ENCODE measurements around the gene CBX7. TPM values are rescaled to one million over a fixed set of nuclear protein-coding genes. Genes with fewer than 3 reads are reported as not detected.

Gene CBX7
- 10 to 100 TPM; 14.9 to 16.0 TPM for total RNA-seq

GRCh38 chr22:39152511-39153219, at the start of gene CBX7:
Gene CBX7 (minus strand): TSS chr22:39152680. CDS start chr22:39152444, 236 bp downstream.
- H3K27me3 Mint-ChIP-seq, result peaks cover 33% of the 10 kb centered on the region
- H3K27ac Mint-ChIP-seq, result peak within 1 kb of the TSS; percentile 79
- peak; percentile 91 for DNase-seq
- H3K36me3 Mint-ChIP-seq (ENCODE audit: low read depth), result peaks cover 6% of the 10 kb centered on the region
- no peaks in the 10 kb centered on the region for H3K9me3 Mint-ChIP-seq
- peak within 1 kb of the TSS; percentile 81 for H3K4me3 Mint-ChIP-seq
- H3K4me1 Mint-ChIP-seq, result peaks cover 30% of the 10 kb centered on the region
- ChIA-PET CTCF (interaction anchor here (1.0 to 2.5 kb wide), 6 partner anchors 9 to 376 kb away, joined by 3 to 6 read pairs (median 3); partner anchors contain the start of gene CBX6), POLR2A (interaction anchor here (1.6 kb wide), 1 partner anchor 164 kb away, joined by 3 read pairs; no protein-coding TSS in a partner anchor)

DNA sequence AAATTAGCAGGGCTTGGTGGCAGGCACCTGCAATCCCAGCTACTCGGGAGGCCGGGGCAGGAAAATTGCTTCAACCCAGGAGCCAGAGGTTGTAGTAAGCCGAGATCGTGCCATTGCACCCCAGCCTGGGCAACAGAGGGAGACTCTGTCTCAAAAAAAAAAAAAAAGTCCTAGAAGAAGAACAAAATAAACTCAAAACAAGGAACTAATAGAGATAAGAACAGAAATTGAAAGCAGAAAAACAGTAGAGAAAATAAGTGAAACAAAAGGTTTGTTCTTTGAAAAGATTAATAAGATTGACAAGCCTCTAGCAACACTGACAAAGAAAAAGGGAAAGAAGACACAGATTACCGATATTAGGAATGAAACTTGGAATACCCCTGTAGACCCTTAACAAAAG, 45.1 kb upstream of the CBX7 start:
- Mint-ChIP-seq H3K36me3 (ENCODE audit: low read depth) (no peaks in the 10 kb centered on the region), H3K27ac (no peak overlapping the region), H3K4me1 (peaks cover 6% of the 10 kb centered on the region), H3K27me3 (peaks cover 16% of the 10 kb centered on the region), H3K9me3 (peaks cover 4% of the 10 kb centered on the region), H3K4me3 (no peak overlapping the region)
- no peak for DNase-seq
- ChIA-PET CTCF (interaction anchor here (0.6 to 1.9 kb wide), 3 partner anchors 18 to 148 kb away, joined by 3 to 4 read pairs (median 3); no protein-coding TSS in a partner anchor), POLR2A (no interaction called here)

- H3K9me3 Mint-ChIP-seq, result peaks cover 4% of the 10 kb centered on the region
- no peak overlapping the region for H3K4me3 Mint-ChIP-seq
- ChIA-PET CTCF (interaction anchor here (0.6 kb wide), 1 partner anchor 689 kb away, joined by 3 read pairs; no protein-coding TSS in a partner anchor), POLR2A (no interaction called here)
- H3K36me3 Mint-ChIP-seq (ENCODE audit: low read depth), result no peaks in the 10 kb centered on the region
- peaks cover 18% of the 10 kb centered on the region for H3K27me3 Mint-ChIP-seq
- no peak overlapping the region for H3K27ac Mint-ChIP-seq
- DNase-seq, result no peak
- peaks cover 6% of the 10 kb centered on the region for H3K4me1 Mint-ChIP-seq
Observed at GRCh38 chr22:39194098-39194497, 41.6 kb upstream of the CBX7 start.

DNA sequence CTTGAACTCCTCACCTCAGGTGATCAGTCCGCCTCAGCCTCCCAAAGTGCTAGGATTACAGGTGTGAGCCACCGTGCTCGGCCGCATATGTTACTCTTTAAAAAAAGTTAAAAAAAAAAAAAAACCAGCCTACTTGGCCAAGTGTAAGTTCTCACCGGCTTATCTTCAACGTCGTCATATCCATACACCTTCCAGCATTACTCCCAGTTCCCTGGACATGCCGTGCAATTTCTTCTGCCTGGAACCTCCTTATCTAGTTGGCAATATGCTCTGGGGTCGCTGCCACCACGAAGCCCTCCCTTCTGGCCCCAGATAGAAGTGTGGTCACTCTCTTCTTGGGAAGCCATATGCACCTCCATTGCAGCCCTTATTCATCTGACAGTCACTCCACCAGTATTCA, 36.3 kb upstream of the CBX7 start:
- ChIA-PET POLR2A (no interaction called here), CTCF (no interaction called here)

GRCh38 chr22:39185601-39186012, 33.1 kb upstream of the CBX7 start:
- DNase-seq, result no peak
- Mint-ChIP-seq H3K27me3 (peaks cover 3% of the 10 kb centered on the region), H3K9me3 (peaks cover 2% of the 10 kb centered on the region), H3K36me3 (ENCODE audit: low read depth) (no peaks in the 10 kb centered on the region), H3K27ac (no peak overlapping the region), H3K4me3 (no peak overlapping the region), H3K4me1 (no peaks in the 10 kb centered on the region)
- CTCF ChIA-PET, result interaction anchor here (1.4 kb wide), 1 partner anchor 19 kb away, joined by 3 read pairs; no protein-coding TSS in a partner anchor
- POLR2A ChIA-PET, result no interaction called here

More for the DNA sequence above, 36.3 kb upstream of the CBX7 start:
- no peak overlapping the region for H3K27ac Mint-ChIP-seq
- no peaks in the 10 kb centered on the region for H3K36me3 Mint-ChIP-seq (ENCODE audit: low read depth)
- H3K9me3 Mint-ChIP-seq, result no peaks in the 10 kb centered on the region
- H3K27me3 Mint-ChIP-seq, result peaks cover 7% of the 10 kb centered on the region
- H3K4me1 Mint-ChIP-seq, result no peaks in the 10 kb centered on the region
- no peak for DNase-seq
- H3K4me3 Mint-ChIP-seq, result no peak overlapping the region

- POLR2A ChIA-PET, result no interaction called here
- H3K4me1 Mint-ChIP-seq, result no peaks in the 10 kb centered on the region
Observed at GRCh38 chr22:39184586-39185577, 32.4 kb upstream of the CBX7 start.

DNA sequence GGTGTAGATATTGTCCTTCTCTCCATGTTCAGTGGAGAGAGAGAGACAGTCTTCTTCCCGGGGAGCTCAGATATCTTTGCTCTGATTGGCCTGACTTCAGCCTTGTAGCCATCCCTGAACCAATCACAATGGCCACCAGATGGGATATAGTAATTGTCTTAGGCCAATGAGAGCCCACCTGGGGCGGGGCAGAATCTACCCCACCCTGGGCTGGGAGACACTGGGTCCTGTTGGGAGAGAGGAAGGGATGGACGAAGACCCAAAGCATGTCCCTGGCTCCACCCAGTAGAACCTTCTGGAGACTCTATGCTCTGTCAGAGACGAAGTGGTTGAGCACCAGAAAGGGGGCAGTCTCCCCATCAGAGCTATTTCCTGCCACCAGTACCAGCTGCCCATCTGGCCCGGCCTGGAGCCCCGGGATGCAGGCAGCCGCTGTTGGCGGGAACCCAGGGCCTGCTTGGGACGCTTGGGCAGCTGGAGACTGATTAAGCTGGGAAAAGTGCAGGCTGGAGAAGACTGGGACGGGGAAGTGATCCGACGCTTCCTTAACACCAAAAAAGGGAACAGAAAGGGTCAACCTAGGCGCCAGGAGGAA, 31.6 kb upstream of the CBX7 start:
- no peaks in the 10 kb centered on the region for H3K4me1 Mint-ChIP-seq
- no peak for DNase-seq
- peaks cover 2% of the 10 kb centered on the region for H3K27me3 Mint-ChIP-seq
- no peak overlapping the region for H3K27ac Mint-ChIP-seq
- ChIA-PET POLR2A (no interaction called here), CTCF (interaction anchor here (1.0 to 1.4 kb wide), 2 partner anchors 106 to 126 kb away, joined by 3 read pairs; no protein-coding TSS in a partner anchor)
- no peak overlapping the region for H3K4me3 Mint-ChIP-seq
- peaks cover 2% of the 10 kb centered on the region for H3K9me3 Mint-ChIP-seq
- no peaks in the 10 kb centered on the region for H3K36me3 Mint-ChIP-seq (ENCODE audit: low read depth)

More at GRCh38 chr22:39184586-39185577, 32.4 kb upstream of the CBX7 start:
- Mint-ChIP-seq H3K4me3 (no peak overlapping the region), H3K27ac (no peak overlapping the region), H3K27me3 (peaks cover 3% of the 10 kb centered on the region), H3K9me3 (peaks cover 2% of the 10 kb centered on the region), H3K36me3 (ENCODE audit: low read depth) (no peaks in the 10 kb centered on the region)
- CTCF ChIA-PET, result interaction anchor here (1.4 kb wide), 2 partner anchors 20 to 105 kb away, joined by 3 read pairs; no protein-coding TSS in a partner anchor
- no peak for DNase-seq

GRCh38 chr22:39182478-39183030, 30.1 kb upstream of the CBX7 start:
- no peak overlapping the region for H3K27ac Mint-ChIP-seq
- peaks cover 2% of the 10 kb centered on the region for H3K27me3 Mint-ChIP-seq
- H3K36me3 Mint-ChIP-seq (ENCODE audit: low read depth), result no peaks in the 10 kb centered on the region
- no peak overlapping the region for H3K4me3 Mint-ChIP-seq
- ChIA-PET POLR2A (no interaction called here), CTCF (interaction anchor here (0.6 to 2.0 kb wide), 5 partner anchors 9 to 159 kb away, joined by 3 to 6 read pairs (median 3); no protein-coding TSS in a partner anchor)
- no peak for DNase-seq
- H3K4me1 Mint-ChIP-seq, result peaks cover 8% of the 10 kb centered on the region
- peaks cover 2% of the 10 kb centered on the region for H3K9me3 Mint-ChIP-seq

GRCh38 chr22:39181778-39182177, 29.3 kb upstream of the CBX7 start:
- Mint-ChIP-seq H3K36me3 (ENCODE audit: low read depth) (no peaks in the 10 kb centered on the region), H3K4me1 (peaks cover 11% of the 10 kb centered on the region), H3K27ac (no peak overlapping the region), H3K4me3 (no peak overlapping the region), H3K9me3 (peaks cover 2% of the 10 kb centered on the region), H3K27me3 (peaks cover 2% of the 10 kb centered on the region)
- ChIA-PET POLR2A (no interaction called here), CTCF (interaction anchor here (1.0 to 2.0 kb wide), 3 partner anchors 8 to 160 kb away, joined by 3 to 6 read pairs (median 4); no protein-coding TSS in a partner anchor)
- DNase-seq, result no peak

DNA sequence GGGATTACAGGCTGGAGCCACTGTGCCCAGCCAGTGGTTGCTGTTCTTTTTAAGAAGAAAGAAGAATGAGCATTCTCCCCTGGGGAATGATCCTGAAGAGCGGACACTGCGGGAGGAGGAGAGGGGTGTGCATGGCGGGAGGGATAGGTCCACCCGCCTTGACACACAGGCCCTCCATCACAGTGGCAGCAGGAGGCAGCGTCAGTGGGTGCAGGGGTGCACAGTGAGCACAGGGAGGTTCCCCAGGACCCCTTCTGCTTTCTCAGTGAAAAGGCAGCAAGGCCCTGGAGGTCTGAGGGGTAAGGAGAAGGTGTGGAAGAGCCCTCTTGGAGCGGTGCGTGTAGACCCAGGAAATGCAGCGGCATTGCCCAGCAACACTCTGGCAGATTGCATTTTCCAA, 28.9 kb upstream of the CBX7 start:
- ChIA-PET CTCF (interaction anchor here (2.0 kb wide), 1 partner anchor 10 kb away, joined by 6 read pairs; no protein-coding TSS in a partner anchor), POLR2A (no interaction called here)
- H3K36me3 Mint-ChIP-seq (ENCODE audit: low read depth), result no peaks in the 10 kb centered on the region
- no peak overlapping the region for H3K27ac Mint-ChIP-seq
- no peak overlapping the region for H3K4me3 Mint-ChIP-seq
- DNase-seq, result no peak
- H3K27me3 Mint-ChIP-seq, result peaks cover 2% of the 10 kb centered on the region
- peaks cover 11% of the 10 kb centered on the region for H3K4me1 Mint-ChIP-seq
- H3K9me3 Mint-ChIP-seq, result peaks cover 2% of the 10 kb centered on the region

- Mint-ChIP-seq H3K4me1 (peaks cover 17% of the 10 kb centered on the region), H3K9me3 (peaks cover 2% of the 10 kb centered on the region), H3K4me3 (no peak overlapping the region), H3K27me3 (peaks cover 2% of the 10 kb centered on the region), H3K36me3 (ENCODE audit: low read depth) (no peaks in the 10 kb centered on the region), H3K27ac (no peak overlapping the region)
- ChIA-PET POLR2A (no interaction called here), CTCF (interaction anchor here (1.2 kb wide), 3 partner anchors 9 to 137 kb away, joined by 3 to 7 read pairs (median 4); no protein-coding TSS in a partner anchor)
- no peak for DNase-seq
Observed at GRCh38 chr22:39179841-39180335, 27.4 kb upstream of the CBX7 start.

GRCh38 chr22:39179401-39179827, 26.9 kb upstream of the CBX7 start:
- H3K36me3 Mint-ChIP-seq (ENCODE audit: low read depth), result no peaks in the 10 kb centered on the region

More at GRCh38 chr22:39179401-39179827, 26.9 kb upstream of the CBX7 start:
- POLR2A ChIA-PET, result no interaction called here
- CTCF ChIA-PET, result interaction anchor here (1.2 kb wide), 3 partner anchors 8 to 127 kb away, joined by 3 to 7 read pairs (median 4); no protein-coding TSS in a partner anchor
- Mint-ChIP-seq H3K9me3 (peaks cover 2% of the 10 kb centered on the region), H3K27ac (no peak overlapping the region), H3K4me3 (no peak overlapping the region), H3K27me3 (peaks cover 2% of the 10 kb centered on the region), H3K4me1 (peaks cover 22% of the 10 kb centered on the region)
- no peak for DNase-seq
